NB4 (cell line): Measurements from ENCODE around the gene NPHP4.

Experiments used
- DNase-seq: peaks from one replicate; pipeline ENCODE4 v3.0.0; 2010; ENCODE audit warnings: low read depth
- H3K4me3 ChIP-seq: one replicate; pipeline ENCODE4 v1.5.1; 2011; ENCODE audit warnings: mild to moderate bottlenecking, low read depth, low read length, moderate library complexity
- CTCF ChIP-seq: IDR thresholded peaks from one replicate; pipeline ENCODE4 v1.5.1; 2012; ENCODE audit warnings: low read depth, low read length
- MYC ChIP-seq: IDR thresholded peaks from 2 replicates; pipeline ENCODE4 v1.6.1; 2011; ENCODE audit warnings: low read depth, low read length
- POLR2A ChIP-seq: IDR thresholded peaks from 2 replicates; pipeline ENCODE4 v1.6.1; 2011; ENCODE audit warnings: mild to moderate bottlenecking; ENCODE audit not compliant: insufficient read length; ENCODE audit errors: extremely low read depth
- TF ChIP-seq, protein P1 (sequence below): IDR thresholded peaks from 2 replicates; pipeline ENCODE4 v1.6.1; 2011; ENCODE audit warnings: low read depth, low read length

The NPHP4 gene

GRCh38 chr1:5943343-5944124 lies 48.7 kb downstream of the NPHP4 start:
- no peak for TF ChIP-seq MYC
- no peak for TF ChIP-seq POLR2A
- TF ChIP-seq CTCF, result no peak
- TF ChIP-seq, protein P1, sequence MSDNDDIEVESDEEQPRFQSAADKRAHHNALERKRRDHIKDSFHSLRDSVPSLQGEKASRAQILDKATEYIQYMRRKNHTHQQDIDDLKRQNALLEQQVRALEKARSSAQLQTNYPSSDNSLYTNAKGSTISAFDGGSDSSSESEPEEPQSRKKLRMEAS, result no peak
- no peak for DNase-seq
- no peak overlapping the region for H3K4me3 ChIP-seq

GRCh38 chr1:5941671-5942070 lies 50.6 kb downstream of the NPHP4 start:
- DNase-seq, result no peak
- TF ChIP-seq, protein P1, result no peak
- TF ChIP-seq MYC, result no peak
- no peak for TF ChIP-seq POLR2A
- TF ChIP-seq CTCF, result no peak
- H3K4me3 ChIP-seq, result no peak overlapping the region

DNA sequence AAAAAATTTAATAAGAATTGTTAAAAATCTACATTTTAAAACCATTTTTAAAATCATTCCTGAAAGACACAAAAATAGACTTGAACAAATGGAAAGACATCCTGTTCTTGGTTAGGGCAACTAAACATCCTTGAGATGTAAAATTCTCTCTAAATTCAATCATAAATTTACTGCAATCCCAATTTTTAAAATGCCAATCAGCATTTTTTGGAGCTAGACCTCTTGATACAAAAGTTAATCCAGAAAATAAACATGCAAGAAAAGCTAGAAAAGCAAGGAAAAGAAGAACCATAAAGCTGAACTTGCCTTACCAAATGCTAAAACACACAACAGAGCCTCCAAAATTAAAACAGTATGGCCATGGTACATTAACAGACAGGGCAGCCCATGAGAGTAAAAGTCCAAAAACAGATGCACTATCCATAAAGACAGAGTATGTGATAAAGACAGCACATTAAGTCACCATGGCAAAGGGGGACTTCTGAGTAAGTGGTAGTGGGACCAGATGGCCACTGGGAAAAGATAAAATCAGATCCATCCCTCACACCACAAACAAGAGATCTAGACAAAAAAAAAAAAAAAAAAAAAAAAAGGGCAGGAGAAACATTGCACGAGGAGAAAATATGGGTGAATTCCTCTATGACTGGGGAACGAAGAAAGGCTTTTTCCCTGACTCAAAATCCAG lies 51.4 kb downstream of the NPHP4 start:
- TF ChIP-seq CTCF (no peak), MYC (no peak), POLR2A (no peak)
- TF ChIP-seq, protein P1, result no peak
- no peak overlapping the region for H3K4me3 ChIP-seq
- DNase-seq, result no peak

DNA sequence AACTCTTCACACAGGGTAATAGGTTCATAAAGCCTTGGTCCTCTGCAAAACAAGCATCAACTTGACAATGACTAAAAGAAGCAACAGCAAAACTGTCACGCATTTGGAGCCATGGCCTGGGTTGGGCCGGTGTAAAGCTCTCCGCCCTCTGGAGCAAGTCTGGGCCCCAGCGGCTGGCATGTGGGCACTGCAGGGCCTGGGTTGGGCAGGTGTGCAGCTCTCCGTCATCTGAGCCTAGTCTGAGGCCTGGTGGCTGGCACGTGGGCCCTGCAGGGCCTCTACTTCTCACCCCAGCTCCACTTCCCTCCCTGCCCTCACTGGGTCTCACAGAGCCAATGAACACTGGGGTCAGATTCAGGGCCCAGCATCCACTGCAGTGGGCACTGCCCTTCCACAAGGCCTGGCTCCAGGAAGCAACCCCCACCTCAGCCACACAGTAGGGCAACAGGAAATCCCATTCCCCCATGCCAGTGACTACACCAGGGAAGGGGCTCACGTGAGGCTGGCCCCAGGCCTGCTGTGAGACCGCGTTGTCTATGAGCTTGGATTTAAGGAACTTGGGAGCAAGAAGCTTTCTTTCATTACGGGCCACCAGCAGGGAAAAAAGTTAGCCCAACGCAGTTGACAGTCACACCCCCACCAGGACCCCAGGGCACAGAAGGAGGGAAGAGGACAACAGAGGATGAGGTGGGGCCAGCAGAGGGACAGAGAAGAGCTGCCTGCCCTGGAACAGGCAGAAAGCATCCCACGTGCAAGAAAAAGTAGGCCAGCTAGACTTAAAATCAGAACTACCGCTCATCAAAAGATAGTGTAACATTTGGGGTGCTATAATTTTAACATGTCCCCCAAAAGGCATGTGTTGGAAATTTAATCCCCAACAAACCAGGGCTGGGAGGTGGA lies 52.7 kb downstream of the NPHP4 start:
- no peak for DNase-seq
- no peak overlapping the region for H3K4me3 ChIP-seq
- TF ChIP-seq MYC (no peak), CTCF (no peak), POLR2A (no peak)
- TF ChIP-seq, protein P1, result no peak

DNA sequence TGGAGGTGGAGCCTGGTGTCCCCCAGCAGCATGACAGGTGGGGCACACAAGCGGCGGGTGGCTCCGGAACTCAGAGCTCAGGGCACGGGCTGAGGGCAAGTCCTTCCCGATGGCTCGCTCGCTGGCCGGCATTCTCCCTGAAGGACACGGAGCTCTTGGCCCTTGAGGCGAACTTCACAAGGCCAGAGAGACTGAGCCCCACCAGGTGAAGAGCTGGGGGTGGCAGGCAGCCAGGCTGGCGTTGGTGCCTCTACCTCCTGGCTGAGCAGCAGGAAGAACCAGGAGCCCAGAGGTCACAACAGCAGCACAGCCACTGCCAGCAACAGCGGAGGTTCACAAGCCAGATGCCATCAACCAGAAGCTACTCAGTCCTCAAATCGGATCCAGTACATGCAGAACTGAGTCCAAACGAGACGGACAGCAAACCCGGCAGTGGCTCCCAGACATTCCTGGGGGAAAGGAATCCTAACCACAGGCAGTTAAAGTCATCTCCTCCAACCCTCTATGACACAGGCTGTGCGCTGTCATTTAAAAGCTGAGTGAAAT lies 54.1 kb downstream of the NPHP4 start:
- no peak overlapping the region for H3K4me3 ChIP-seq
- TF ChIP-seq, protein P1, result no peak
- TF ChIP-seq MYC, result no peak
- TF ChIP-seq POLR2A, result no peak
- no peak for TF ChIP-seq CTCF
- DNase-seq, result no peak
